ENCODE data around the gene C2CD2.

DNA sequence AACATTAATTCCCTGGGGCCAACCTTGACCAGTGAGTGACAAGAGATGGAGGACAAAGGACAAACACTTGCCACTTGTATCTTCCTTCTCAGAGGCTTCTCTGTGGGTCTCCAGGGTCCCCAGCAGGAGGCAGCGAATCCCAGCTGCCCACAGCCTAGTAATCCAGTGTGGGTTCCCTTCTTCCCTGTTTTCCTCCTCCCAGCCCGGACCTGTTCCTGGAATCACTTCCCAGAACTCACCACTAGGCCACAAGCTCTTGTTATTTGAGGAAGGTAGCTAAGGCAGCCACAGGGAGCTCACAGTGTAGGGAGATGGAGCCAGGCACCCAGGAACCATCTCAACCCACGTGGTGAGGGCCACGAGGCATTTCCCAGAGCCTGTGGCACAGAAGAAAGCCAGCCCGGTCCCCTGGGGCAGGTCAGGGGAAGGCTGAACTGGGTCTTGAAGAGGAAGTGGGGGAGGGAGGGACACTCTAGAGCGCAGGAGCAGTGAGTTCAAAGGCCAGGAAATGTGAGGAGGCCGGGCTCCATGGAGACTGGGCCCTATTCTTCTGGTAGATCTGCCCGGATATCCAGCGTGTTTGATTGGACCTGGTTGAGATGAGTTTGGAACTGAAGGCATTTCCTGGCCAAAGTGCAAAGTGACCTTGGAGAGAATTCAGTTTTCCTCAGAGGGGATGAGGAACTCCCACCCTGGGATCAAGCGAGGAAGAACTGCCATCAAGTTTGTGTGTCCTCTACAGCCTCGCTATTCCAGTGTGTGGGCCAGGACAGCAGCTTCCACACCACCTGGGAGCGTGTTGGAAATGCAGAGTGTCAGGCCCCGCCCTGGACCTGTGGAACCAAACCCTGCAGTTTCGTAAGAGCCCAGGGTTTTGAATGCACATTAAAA, 20.3 kb upstream of the C2CD2 start:
- no peak for TF ChIP-seq HDAC2 (IDR thresholded peaks at IDR 0.05)
- no peak for TF ChIP-seq NFIC (IDR thresholded peaks at IDR 0.05; ENCODE audit: low read depth, low read length)
- TF ChIP-seq CBFB (IDR thresholded peaks at IDR 0.05; ENCODE audit: low read depth), result no peak
- TF ChIP-seq, protein P1, sequence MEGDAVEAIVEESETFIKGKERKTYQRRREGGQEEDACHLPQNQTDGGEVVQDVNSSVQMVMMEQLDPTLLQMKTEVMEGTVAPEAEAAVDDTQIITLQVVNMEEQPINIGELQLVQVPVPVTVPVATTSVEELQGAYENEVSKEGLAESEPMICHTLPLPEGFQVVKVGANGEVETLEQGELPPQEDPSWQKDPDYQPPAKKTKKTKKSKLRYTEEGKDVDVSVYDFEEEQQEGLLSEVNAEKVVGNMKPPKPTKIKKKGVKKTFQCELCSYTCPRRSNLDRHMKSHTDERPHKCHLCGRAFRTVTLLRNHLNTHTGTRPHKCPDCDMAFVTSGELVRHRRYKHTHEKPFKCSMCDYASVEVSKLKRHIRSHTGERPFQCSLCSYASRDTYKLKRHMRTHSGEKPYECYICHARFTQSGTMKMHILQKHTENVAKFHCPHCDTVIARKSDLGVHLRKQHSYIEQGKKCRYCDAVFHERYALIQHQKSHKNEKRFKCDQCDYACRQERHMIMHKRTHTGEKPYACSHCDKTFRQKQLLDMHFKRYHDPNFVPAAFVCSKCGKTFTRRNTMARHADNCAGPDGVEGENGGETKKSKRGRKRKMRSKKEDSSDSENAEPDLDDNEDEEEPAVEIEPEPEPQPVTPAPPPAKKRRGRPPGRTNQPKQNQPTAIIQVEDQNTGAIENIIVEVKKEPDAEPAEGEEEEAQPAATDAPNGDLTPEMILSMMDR (IDR thresholded peaks at IDR 0.05 in 2 of 3, conservative IDR thresholded peaks at IDR 0.05 in 1 of 3; ENCODE audit: control insufficient read depth in 2 of 3, extremely low read depth in 1 of 3, insufficient read depth in 1 of 3, low read depth in 3 of 3, low read length in 3 of 3), result 0 out of 6 replicates have a peak, but pooled peaks of 1 of the 3 experiments have one; percentile 7
- TF ChIP-seq ZNF622 (IDR thresholded peaks at IDR 0.05), result no peak
- TF ChIP-seq YY1 (IDR thresholded peaks at IDR 0.05; ENCODE audit: low read depth, low read length), result no peak
- no peak for TF ChIP-seq TAF1 (IDR thresholded peaks at IDR 0.05; ENCODE audit: borderline replicate concordance, low read depth, low read length)
- TF ChIP-seq, protein P2, sequence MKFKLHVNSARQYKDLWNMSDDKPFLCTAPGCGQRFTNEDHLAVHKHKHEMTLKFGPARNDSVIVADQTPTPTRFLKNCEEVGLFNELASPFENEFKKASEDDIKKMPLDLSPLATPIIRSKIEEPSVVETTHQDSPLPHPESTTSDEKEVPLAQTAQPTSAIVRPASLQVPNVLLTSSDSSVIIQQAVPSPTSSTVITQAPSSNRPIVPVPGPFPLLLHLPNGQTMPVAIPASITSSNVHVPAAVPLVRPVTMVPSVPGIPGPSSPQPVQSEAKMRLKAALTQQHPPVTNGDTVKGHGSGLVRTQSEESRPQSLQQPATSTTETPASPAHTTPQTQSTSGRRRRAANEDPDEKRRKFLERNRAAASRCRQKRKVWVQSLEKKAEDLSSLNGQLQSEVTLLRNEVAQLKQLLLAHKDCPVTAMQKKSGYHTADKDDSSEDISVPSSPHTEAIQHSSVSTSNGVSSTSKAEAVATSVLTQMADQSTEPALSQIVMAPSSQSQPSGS (IDR thresholded peaks at IDR 0.05; ENCODE audit: low read length), result no peak
- no peak for TF ChIP-seq JUND (IDR thresholded peaks at IDR 0.05; ENCODE audit: low read depth, low read length)
- no peak for TF ChIP-seq STAT1 (conservative IDR thresholded peaks at IDR 0.05)
- TF ChIP-seq EZH2 (IDR thresholded peaks at IDR 0.05; ENCODE audit: borderline replicate concordance, control insufficient read depth, low read depth, low read length), result no peak
- TF ChIP-seq CEBPZ (IDR thresholded peaks at IDR 0.05; ENCODE audit: low read depth, low read length), result no peak

All from GM12878 (cell line).